SK-N-SH (cell line): ENCODE data around the gene SH3BP4. TPM values are rescaled to one million over a fixed set of nuclear protein-coding genes. Genes with fewer than 3 reads are reported as not detected.

Experiments
- CTCF ChIA-PET: fragments of 300-600, 350-600 bp; formaldehyde crosslinking; extraction: SDS; loops from one replicate; lab custom pipeline; 2021; lab: Yijun Ruan, JAX
- POLR2A ChIA-PET: fragments of 350-600 bp; sonication (Branson Sonifier 250); formaldehyde crosslinking; extraction: SDS; loops from one replicate; lab custom pipeline; 2020; ENCODE audit warnings: antibody characterized with exemption, inconsistent platforms; lab: Yijun Ruan, JAX
- DNase-seq: peaks from one replicate; pipeline ENCODE4 v3.0.0; 2012
- H2AFZ ChIP-seq: fragments of 200-600 bp; sonication (generic); 2 replicates; pipeline ENCODE4 v1.8.1; 2016; ENCODE audit warnings: antibody characterized with exemption, mild to moderate bottlenecking, low read depth
- H3F3A ChIP-seq: fragments of 200-600 bp; sonication (generic); replicated peaks from 2 replicates; pipeline ENCODE3; 2016; ENCODE audit warnings: antibody characterized with exemption, mild to moderate bottlenecking; ENCODE audit not compliant: insufficient read depth
- H3K27ac ChIP-seq, 2 experiments: fragments of 200-500 bp in 1 of 2; fragments of 200-600 bp in 1 of 2; sonication (Bioruptor generic) in 1 of 2; sonication (generic), shearing (Covaris generic) in 1 of 2; 2 replicates each; pipeline versions ENCODE4 v1.5.1 to v1.6.1; 2014 to 2016; ENCODE audit warnings: low read depth in 2 of 2, inconsistent platforms in 1 of 2, low read length in 1 of 2, mild to moderate bottlenecking in 1 of 2, mixed read lengths in 1 of 2
- H3K27me3 ChIP-seq: fragments of 200-600 bp; sonication (generic), shearing (Covaris generic); 2 replicates; pipeline ENCODE4 v1.6.1; 2016; ENCODE audit warnings: mixed run types; ENCODE audit not compliant: insufficient read depth
- H3K36me3 ChIP-seq, 2 experiments: fragments of 200-500 bp in 1 of 2; fragments of 200-600 bp in 1 of 2; sonication (Bioruptor generic) in 1 of 2; sonication (generic) in 1 of 2; replicated peaks in 1 of 2; 2 replicates each; pipeline versions ENCODE3 to v1.5.1; 2014 to 2016; ENCODE audit warnings: low read length in 1 of 2, mild to moderate bottlenecking in 1 of 2; ENCODE audit not compliant: insufficient read depth in 2 of 2, control insufficient read depth in 1 of 2
- H3K4me1 ChIP-seq, 2 experiments: fragments of 200-500 bp in 1 of 2; fragments of 200-600 bp in 1 of 2; sonication (Bioruptor generic) in 1 of 2; sonication (generic), shearing (Covaris generic) in 1 of 2; 2 replicates each; pipeline versions ENCODE4 v1.5.1 to v1.6.1; 2014 to 2016; ENCODE audit warnings: low read depth in 1 of 2, low read length in 1 of 2, mixed run types in 1 of 2; ENCODE audit not compliant: insufficient read depth in 2 of 2, control insufficient read depth in 1 of 2
- H3K4me2 ChIP-seq: fragments of 200-600 bp; sonication (generic), shearing (Covaris generic); 2 replicates; pipeline ENCODE4 v1.6.1; 2017; ENCODE audit warnings: mixed run types
- H3K4me3 ChIP-seq, 2 experiments: fragments of 200-500 bp in 1 of 2; fragments of 200-600 bp in 1 of 2; sonication (Bioruptor generic) in 1 of 2; sonication (generic), shearing (Covaris generic) in 1 of 2; 2 replicates each; pipeline versions ENCODE4 v1.5.1 to v1.8.1; 2014 to 2016; ENCODE audit warnings: low read depth in 2 of 2, inconsistent platforms in 1 of 2, low read length in 1 of 2, mild to moderate bottlenecking in 1 of 2, mixed read lengths in 1 of 2, moderate library complexity in 1 of 2
- H3K79me2 ChIP-seq: fragments of 200-600 bp; sonication (generic); 2 replicates; pipeline ENCODE4 v1.8.1; 2017; ENCODE audit warnings: mild to moderate bottlenecking; ENCODE audit not compliant: insufficient read depth
- H3K9ac ChIP-seq: fragments of 200-600 bp; sonication (generic); 2 replicates; pipeline ENCODE4 v1.6.1; 2017; ENCODE audit warnings: mixed run types
- H3K9me2 ChIP-seq: fragments of 200-600 bp; sonication (generic); 2 replicates; pipeline ENCODE4 v1.6.1; 2017; ENCODE audit warnings: mixed run types
- H3K9me3 ChIP-seq: fragments of 200-600 bp; sonication (generic); 2 replicates; pipeline ENCODE4 v1.6.1; 2017; ENCODE audit warnings: mixed run types, mild to moderate bottlenecking, moderate library complexity
- H4K20me1 ChIP-seq: fragments of 200-600 bp; sonication (generic); 2 replicates; pipeline ENCODE4 v1.6.1; 2017; ENCODE audit warnings: mild to moderate bottlenecking, mixed run types; ENCODE audit not compliant: insufficient read depth
- CTCF ChIP-seq: fragments of 200-600 bp; sonication (generic); IDR thresholded peaks from 2 replicates; pipeline ENCODE4 v1.6.1; 2017; ENCODE audit warnings: antibody characterized with exemption, mild to moderate bottlenecking, moderate library complexity
- ELF1 ChIP-seq: IDR thresholded peaks from 2 replicates; pipeline ENCODE4 v1.4.0; 2012
- EP300 ChIP-seq, 2 experiments: IDR thresholded peaks; 2 replicates each; pipeline versions ENCODE4 v1.4.0 to v1.6.1; 2012; ENCODE audit warnings: borderline replicate concordance in 1 of 2, low read depth in 1 of 2, low read length in 1 of 2
- FOSL2 ChIP-seq: IDR thresholded peaks from 2 replicates; pipeline ENCODE4 v1.4.0; 2012; ENCODE audit warnings: low read depth, mild to moderate bottlenecking, moderate library complexity, borderline replicate concordance
- FOXJ3 ChIP-seq: sonication (generic); formaldehyde crosslinking; IDR thresholded peaks from 2 replicates; pipeline ENCODE4 v1.5.1; 2020; ENCODE audit warnings: mild to moderate bottlenecking, missing genetic modification reagents
- FOXM1 ChIP-seq: IDR thresholded peaks from 2 replicates; pipeline ENCODE4 v1.4.0; 2012; ENCODE audit warnings: low read depth, mild to moderate bottlenecking
- IRF3 ChIP-seq: fragments of 150-350 bp; IDR thresholded peaks from 2 replicates; pipeline ENCODE4 v1.6.1; 2016; ENCODE audit warnings: mild to moderate bottlenecking, low read depth, low read length
- JUND ChIP-seq: IDR thresholded peaks from 2 replicates; pipeline ENCODE4 v1.4.0; 2012
- MEF2A ChIP-seq: IDR thresholded peaks from 2 replicates; pipeline ENCODE4 v1.4.0; 2012; ENCODE audit warnings: low read depth, borderline replicate concordance
- NRF1 ChIP-seq: IDR thresholded peaks from 2 replicates; pipeline ENCODE4 v1.6.1; 2012; ENCODE audit warnings: low read depth, mild to moderate bottlenecking, low read length
- PBX3 ChIP-seq: IDR thresholded peaks from 2 replicates; pipeline ENCODE4; 2012
- RAD21 ChIP-seq: IDR thresholded peaks from 2 replicates; pipeline ENCODE4 v1.6.1; 2012; ENCODE audit warnings: mild to moderate bottlenecking, low read length
- REST ChIP-seq: IDR thresholded peaks from 2 replicates; pipeline ENCODE4 v1.6.1; 2012; ENCODE audit warnings: mild to moderate bottlenecking, low read depth, low read length, moderate library complexity
- RFX5 ChIP-seq: IDR thresholded peaks from 2 replicates; pipeline ENCODE4 v1.6.1; 2012; ENCODE audit warnings: mild to moderate bottlenecking, improper control_type of control experiment, low read length
- SMC3 ChIP-seq: IDR thresholded peaks from 2 replicates; pipeline ENCODE4 v1.6.1; 2012; ENCODE audit warnings: low read depth, low read length, improper control_type of control experiment
- TCF12 ChIP-seq: IDR thresholded peaks from 2 replicates; pipeline ENCODE4 v1.4.0; 2012
- USF2 ChIP-seq: fragments of 150-350 bp; IDR thresholded peaks from 2 replicates; pipeline ENCODE4 v1.6.1; 2017; ENCODE audit warnings: antibody characterized with exemption, low read length, low read depth, borderline replicate concordance
- YY1 ChIP-seq: IDR thresholded peaks from 2 replicates; pipeline ENCODE4 v1.4.0; 2012; ENCODE audit warnings: low read depth, mild to moderate bottlenecking
- ZBTB33 ChIP-seq: IDR thresholded peaks from 2 replicates; pipeline ENCODE4 v1.4.0; 2012; ENCODE audit warnings: low read depth, borderline replicate concordance
- WGBS: methylation state at CpG from one replicate; pipeline ENCODE4 v1.1.6; 2017; ENCODE audit warnings: low lambda C conversion rate; 5-methylcytosine and 5-hydroxymethylcytosine counted together
- polyA plus RNA-seq, 3 experiments: library from polyadenylated mRNA; depleted of rRNA; stranded (reverse); fragments of >200 nt; gene quantifications; 2 replicates each; pipeline ENCODE4 v1.2.3, GENCODE V29; 2012

Gene SH3BP4
- polyA plus RNA-seq, 1 of the 3 experiments (the other 2 are of a cell fraction): 27.7 TPM

GRCh38 chr2:234917211-234917975 is 34.4 kb upstream of the SH3BP4 start (continued):
- TF ChIP-seq USF2: no peak
- TF ChIP-seq CTCF: no peak
- no peak for TF ChIP-seq FOSL2
- no peak for TF ChIP-seq IRF3
- no peak for TF ChIP-seq TCF12
- TF ChIP-seq ZBTB33: no peak

GRCh38 chr2:234919711-234920110 is 32.1 kb upstream of the SH3BP4 start:
- no peak overlapping the region for H3K4me3 ChIP-seq
- H3K9me2 ChIP-seq: no peaks in the 10 kb centered on the region
- no peaks in the 10 kb centered on the region; a peak in 1 of 4 replicates for H3K4me1 ChIP-seq
- H3K79me2 ChIP-seq: no peaks in the 10 kb centered on the region
- ChIA-PET CTCF (interaction anchor here (0.6 to 0.9 kb wide), 2 partner anchors 14 to 325 kb away, joined by 3 read pairs; no protein-coding TSS in a partner anchor), POLR2A (no interaction called here)
- no peak for TF ChIP-seq FOXM1
- TF ChIP-seq REST: no peak
- no peak for TF ChIP-seq RAD21
- TF ChIP-seq JUND: no peak
- TF ChIP-seq FOSL2: no peak
- no peak for TF ChIP-seq EP300 (IDR thresholded peaks at IDR 0.05; ENCODE audit: borderline replicate concordance in 1 of 2, low read depth in 1 of 2, low read length in 1 of 2)
- no peak for TF ChIP-seq FOXJ3 (CRISPR knock-in tag)
- no peak for TF ChIP-seq YY1
- TF ChIP-seq SMC3: no peak
- TF ChIP-seq NRF1: no peak
- TF ChIP-seq PBX3: no peak
- no peak for TF ChIP-seq USF2
- TF ChIP-seq MEF2A: no peak
- TF ChIP-seq RFX5: no peak
- no peak for TF ChIP-seq ELF1
- WGBS: 87% methylated on average over 3 of the region's 3 CpGs
- no peaks in the 10 kb centered on the region for H3F3A ChIP-seq
- no peaks in the 10 kb centered on the region for H3K36me3 ChIP-seq
- no peak overlapping the region for H2AFZ ChIP-seq
- no peaks in the 10 kb centered on the region for H3K27me3 ChIP-seq
- no peaks in the 10 kb centered on the region for H4K20me1 ChIP-seq
- no peaks in the 10 kb centered on the region for H3K9me3 ChIP-seq
- H3K4me2 ChIP-seq: no peak overlapping the region
- no peak for DNase-seq
- H3K27ac ChIP-seq: no peak overlapping the region
- H3K9ac ChIP-seq: no peak overlapping the region
